SJSA1 (cell line): Measurements from ENCODE around the gene MCM9. TPM values are rescaled to one million over a fixed set of nuclear protein-coding genes. Genes with fewer than 3 reads are reported as not detected.
"Not testable (repeated sequence)": the region's sequence is repeated elsewhere in the genome, so short reads cannot be mapped to it uniquely, and the experiment has no call there.

Experiments
- DNase-seq, 2 experiments: peaks; one replicate each; pipeline ENCODE4 v3.0.0-alpha.2; 2015 to 2020; ENCODE audit warnings: low spot score in 2 of 2, low read depth in 1 of 2
- H3K27ac ChIP-seq: fragments of 250-450 bp; sonication (Bioruptor Pico); 2 replicates; pipeline ENCODE4 v1.5.1; 2020; ENCODE audit warnings: mild to moderate bottlenecking, moderate library complexity
- H3K27me3 ChIP-seq: fragments of 250-450 bp; sonication (Bioruptor Pico); replicated peaks from 2 replicates; pipeline ENCODE4 v1.5.1; 2020; ENCODE audit warnings: mild to moderate bottlenecking, moderate library complexity
- H3K36me3 ChIP-seq: fragments of 250-450 bp; sonication (Bioruptor Pico); 2 replicates; pipeline ENCODE4 v1.5.1; 2020; ENCODE audit warnings: mild to moderate bottlenecking
- H3K4me1 ChIP-seq: fragments of 250-450 bp; sonication (Bioruptor Pico); replicated peaks from 2 replicates; pipeline ENCODE4 v1.6.1; 2021; ENCODE audit warnings: mild to moderate bottlenecking
- H3K4me3 ChIP-seq: fragments of 250-450 bp; sonication (Bioruptor Pico); 2 replicates; pipeline ENCODE4 v1.5.1; 2020; ENCODE audit warnings: mild to moderate bottlenecking
- H3K9me3 ChIP-seq: fragments of 250-450 bp; sonication (Bioruptor Pico); replicated peaks from 2 replicates; pipeline ENCODE4 v1.5.1; 2020; ENCODE audit warnings: mild to moderate bottlenecking
- total RNA-seq: library from RNA; depleted of rRNA; stranded (reverse); fragments of >200 nt; shearing (Covaris generic); gene quantifications from 2 replicates; pipeline ENCODE4 v1.2.3, GENCODE V29; 2014; rRNA removed

The MCM9 gene
- total RNA-seq, 1 experiment from 2014 or later = 8.0 TPM

- H3K4me3 ChIP-seq = no peak overlapping the region
- H3K4me1 ChIP-seq = peaks cover 4% of the 10 kb centered on the region; the same call in 1 of the 2 replicates
- no peaks in the 10 kb centered on the region for H3K36me3 ChIP-seq
- no peak overlapping the region for H3K27ac ChIP-seq
- H3K27me3 ChIP-seq = no peaks in the 10 kb centered on the region
- H3K9me3 ChIP-seq = no peaks in the 10 kb centered on the region
- no peak for DNase-seq
Measured at GRCh38 chr6:118768441-118768840, 166.5 kb downstream of the MCM9 start.

GRCh38 chr6:118765316-118765715 is 169.6 kb downstream of the MCM9 start:
- H3K4me1 ChIP-seq, H3K9me3 ChIP-seq, H3K4me3 ChIP-seq, H3K27me3 ChIP-seq, H3K27ac ChIP-seq, H3K36me3 ChIP-seq: not testable (repeated sequence)
- DNase-seq = peak in 1 of 2 experiments; percentile 44

GRCh38 chr6:118764766-118765165 is 170.2 kb downstream of the MCM9 start:
- Histone ChIP-seq H3K4me3 (no peak overlapping the region), H3K9me3 (no peaks in the 10 kb centered on the region), H3K27ac (no peak overlapping the region), H3K4me1 (peaks cover 4% of the 10 kb centered on the region; the same call in 1 of the 2 replicates), H3K27me3 (no peaks in the 10 kb centered on the region), H3K36me3 (no peaks in the 10 kb centered on the region)
- DNase-seq = no peak

Other genes starting within 250 kb of the MCM9 start
- 38.4 and 51.9 TPM in 2 replicates for gene ASF1A, start 41.0 kb downstream of the MCM9 start, total RNA-seq
- not detected in 2 replicates for gene FAM184A, start 143.5 kb upstream of the MCM9 start, total RNA-seq